ENCODE data around the gene RELA.
A peak's percentile ranks its signal among the peaks of the same experiment; 100 is the strongest.

Gene RELA

GRCh38 chr11:65615950-65616574 is 46.7 kb downstream of the RELA start:
- DNase-seq, result peak in 1 of 56 donors; percentile 49

- peak; percentile 99 to 100 (median 100) for DNase-seq
These were observed 47.3 kb downstream of the RELA start, which contains the start of gene PCNX3 for GRCh38 chr11:65615229-65615949. PCNX3 (plus strand) TSS chr11:65615776; CDS start chr11:65616312, 536 bp downstream.

GRCh38 chr11:65613091-65613928 is 49.4 kb downstream of the RELA start:
- DNase-seq, result peak in 6 of 56 donors; percentile 35 to 52 (median 48)

- DNase-seq, result no peak
These were observed 50.0 kb downstream of the RELA start for GRCh38 chr11:65612691-65613090.

GRCh38 chr11:65611758-65612603 is 50.7 kb downstream of the RELA start:
- DNase-seq, result peak in 2 of 56 donors; percentile 29 to 45

- peak; percentile 31 to 90 (median 75) for DNase-seq
These were observed 51.5 kb downstream of the RELA start for GRCh38 chr11:65611028-65611757.

- DNase-seq, result peak in 2 of 56 donors; percentile 24 to 26
These were observed 52.3 kb downstream of the RELA start for GRCh38 chr11:65610404-65610803.

GRCh38 chr11:65609665-65610064 is 53.1 kb downstream of the RELA start:
- no peak for DNase-seq

- no peak for DNase-seq
These were observed 53.5 kb downstream of the RELA start for GRCh38 chr11:65609229-65609628.

- no peak for DNase-seq
These were observed 54.9 kb downstream of the RELA start for GRCh38 chr11:65607614-65608426.

GRCh38 chr11:65606876-65607613 is 55.7 kb downstream of the RELA start:
- peak; percentile 41 to 98 (median 92) for DNase-seq

GRCh38 chr11:65604258-65604657 is 58.5 kb downstream of the RELA start:
- no peak for DNase-seq
